ENCODE data around the gene PPIE. TPM values are rescaled to one million over a fixed set of nuclear protein-coding genes. Genes with fewer than 3 reads are reported as not detected.
"Not testable (repeated sequence)": the region's sequence is repeated elsewhere in the genome, so short reads cannot be mapped to it uniquely, and the experiment has no call there.

Gene PPIE
- total RNA-seq, 2 experiments from 2014 or later = 54.5 to 71.9 TPM

- no peaks in the 10 kb centered on the region for H3K4me1 ChIP-seq (ENCODE audit: insufficient read depth, low read length, poor library complexity, severe bottlenecking)
- H3K9me2 ChIP-seq (ENCODE audit: insufficient read depth, low read length) = no peaks in the 10 kb centered on the region
- no peaks in the 10 kb centered on the region for H3K9me3 ChIP-seq (ENCODE audit: low read length)
- DNase-seq (ENCODE audit: low spot score) = no peak
- no peaks in the 10 kb centered on the region for H4K20me1 ChIP-seq (ENCODE audit: insufficient read depth, low read length)
- CTCF ChIA-PET (ENCODE audit: unreplicated experiment) = interaction anchor here (0.6 kb wide), 1 partner anchor 463 kb away, joined by 10 read pairs; no protein-coding TSS in a partner anchor
- no peaks in the 10 kb centered on the region for H3K79me2 ChIP-seq (ENCODE audit: insufficient read depth, low read depth, low read length)
- H3K27ac ChIP-seq (ENCODE audit: low read depth, low read length, poor library complexity, severe bottlenecking) = no peak overlapping the region
- TF ChIP-seq EZH2phosphoT487 (IDR thresholded peaks at IDR 0.05; ENCODE audit: borderline replicate concordance, low read depth, low read length) (no peak), CTCF (conservative IDR thresholded peaks at IDR 0.05; ENCODE audit: low read length) (no peak)
- intact Hi-C loops (cut with micrococcal nuclease; ENCODE audit: unreplicated experiment) = no loop called here
- POLR2A ChIA-PET = no interaction called here
- no peak overlapping the region for H2AFZ ChIP-seq (ENCODE audit: low read length)
- H3K36me3 ChIP-seq (ENCODE audit: insufficient read depth, low read length) = peaks cover 25% of the 10 kb centered on the region
- no peak overlapping the region for H3K4me3 ChIP-seq (ENCODE audit: low read depth, low read length, poor library complexity, severe bottlenecking)
- H3K4me2 ChIP-seq (ENCODE audit: low read length) = no peak overlapping the region
- no TSS peak for BruUV-seq (replicated peaks)
Measured at GRCh38 chr1:39761557-39762260, 23.0 kb downstream of the PPIE start.

GRCh38 chr1:39762550-39763540 lies 24.2 kb downstream of the PPIE start:
- POLR2A ChIA-PET = no interaction called here
- no peaks in the 10 kb centered on the region for H3K4me1 ChIP-seq (ENCODE audit: insufficient read depth, low read length, poor library complexity, severe bottlenecking)
- no peak overlapping the region for H2AFZ ChIP-seq (ENCODE audit: low read length)
- no peak overlapping the region for H3K4me2 ChIP-seq (ENCODE audit: low read length)
- no peaks in the 10 kb centered on the region for H3K9me3 ChIP-seq (ENCODE audit: low read length)
- no peak overlapping the region for H3K27ac ChIP-seq (ENCODE audit: low read depth, low read length, poor library complexity, severe bottlenecking)
- no peaks in the 10 kb centered on the region for H3K79me2 ChIP-seq (ENCODE audit: insufficient read depth, low read depth, low read length)
- TF ChIP-seq EZH2phosphoT487 (IDR thresholded peaks at IDR 0.05; ENCODE audit: borderline replicate concordance, low read depth, low read length) (no peak), CTCF (conservative IDR thresholded peaks at IDR 0.05; ENCODE audit: low read length) (no peak)
- no peaks in the 10 kb centered on the region for H4K20me1 ChIP-seq (ENCODE audit: insufficient read depth, low read length)
- CTCF ChIA-PET (ENCODE audit: unreplicated experiment) = no interaction called here
- H3K4me3 ChIP-seq (ENCODE audit: low read depth, low read length, poor library complexity, severe bottlenecking) = no peak overlapping the region
- peaks cover 13% of the 10 kb centered on the region; the same call in 1 of the 2 replicates for H3K36me3 ChIP-seq (ENCODE audit: insufficient read depth, low read length)
- intact Hi-C loops (cut with micrococcal nuclease; ENCODE audit: unreplicated experiment) = no loop called here
- DNase-seq (ENCODE audit: low spot score) = no peak
- no TSS peak for BruUV-seq (replicated peaks)
- no peaks in the 10 kb centered on the region for H3K9me2 ChIP-seq (ENCODE audit: insufficient read depth, low read length)

GRCh38 chr1:39763619-39764374 lies 25.1 kb downstream of the PPIE start:
- DNase-seq (ENCODE audit: low spot score); H3K9me2 ChIP-seq (ENCODE audit: insufficient read depth, low read length); H4K20me1 ChIP-seq (ENCODE audit: insufficient read depth, low read length); H3K4me2 ChIP-seq (ENCODE audit: low read length); H3K4me3 ChIP-seq (ENCODE audit: low read depth, low read length, poor library complexity, severe bottlenecking); H3K79me2 ChIP-seq (ENCODE audit: insufficient read depth, low read depth, low read length); POLR2A ChIA-PET; intact Hi-C loops (cut with micrococcal nuclease; ENCODE audit: unreplicated experiment); CTCF ChIA-PET (ENCODE audit: unreplicated experiment); H3K4me1 ChIP-seq (ENCODE audit: insufficient read depth, low read length, poor library complexity, severe bottlenecking); H3K27ac ChIP-seq (ENCODE audit: low read depth, low read length, poor library complexity, severe bottlenecking); H3K9me3 ChIP-seq (ENCODE audit: low read length); H3K36me3 ChIP-seq (ENCODE audit: insufficient read depth, low read length); H2AFZ ChIP-seq (ENCODE audit: low read length); BruUV-seq (replicated peaks): not testable (repeated sequence)

GRCh38 chr1:39764512-39764911 lies 25.8 kb downstream of the PPIE start:
- H3K27ac ChIP-seq (ENCODE audit: low read depth, low read length, poor library complexity, severe bottlenecking); H3K36me3 ChIP-seq (ENCODE audit: insufficient read depth, low read length); DNase-seq (ENCODE audit: low spot score); H3K79me2 ChIP-seq (ENCODE audit: insufficient read depth, low read depth, low read length); BruUV-seq (replicated peaks); H4K20me1 ChIP-seq (ENCODE audit: insufficient read depth, low read length); CTCF ChIA-PET (ENCODE audit: unreplicated experiment); intact Hi-C loops (cut with micrococcal nuclease; ENCODE audit: unreplicated experiment); H3K4me2 ChIP-seq (ENCODE audit: low read length); POLR2A ChIA-PET; H3K4me1 ChIP-seq (ENCODE audit: insufficient read depth, low read length, poor library complexity, severe bottlenecking); H2AFZ ChIP-seq (ENCODE audit: low read length); H3K9me3 ChIP-seq (ENCODE audit: low read length); H3K4me3 ChIP-seq (ENCODE audit: low read depth, low read length, poor library complexity, severe bottlenecking); H3K9me2 ChIP-seq (ENCODE audit: insufficient read depth, low read length): not testable (repeated sequence)
